ENCODE measurements around the gene DLGAP1.

DNA sequence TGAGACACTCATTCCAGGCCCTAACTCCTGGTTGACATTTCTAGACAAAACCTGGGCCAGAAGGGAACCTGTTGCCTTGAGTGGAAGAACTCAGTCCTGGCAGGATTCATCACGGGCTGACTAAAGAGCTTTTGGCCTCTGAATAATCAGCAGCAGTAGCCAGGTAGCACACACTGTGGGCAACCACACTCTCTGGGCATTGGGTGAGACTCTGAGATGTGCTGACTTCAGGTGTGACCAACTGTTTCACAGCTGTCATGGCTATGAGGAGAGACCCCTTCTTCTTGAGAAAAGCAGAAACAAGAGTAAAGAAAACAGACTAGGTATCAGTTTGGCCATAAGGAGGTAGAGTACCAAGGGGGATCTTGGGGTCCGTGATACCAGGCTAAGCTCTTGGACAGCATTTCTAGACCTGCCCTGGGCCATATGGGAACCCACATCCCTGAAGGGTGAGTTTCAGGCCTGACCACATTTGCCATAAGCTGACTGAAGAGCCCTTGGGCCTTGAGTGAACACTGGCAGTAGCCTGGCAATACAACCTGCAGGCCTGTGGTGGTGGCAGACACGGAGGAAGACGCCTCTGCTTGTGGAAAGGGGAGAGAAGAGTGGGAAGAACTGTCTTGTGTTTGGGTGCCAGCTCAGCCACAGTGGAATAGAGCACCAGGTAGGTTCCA is 230.9 kb downstream of the DLGAP1 start:
- no peak for TF ChIP-seq POLR2A (IDR thresholded peaks at IDR 0.05; ENCODE audit: low read length)
- TF ChIP-seq GATA1 (IDR thresholded peaks at IDR 0.05; ENCODE audit: low read depth, low read length), result no peak

Data from erythroblast (primary cell).